ENCODE results near the gene FNDC3B. TPM values are rescaled to one million over a fixed set of nuclear protein-coding genes. Genes with fewer than 3 reads are reported as not detected.

FNDC3B gene
- total RNA-seq, 4 donors from 2014 or later = 23.9 to 61.9 (median 37.0) TPM

DNA sequence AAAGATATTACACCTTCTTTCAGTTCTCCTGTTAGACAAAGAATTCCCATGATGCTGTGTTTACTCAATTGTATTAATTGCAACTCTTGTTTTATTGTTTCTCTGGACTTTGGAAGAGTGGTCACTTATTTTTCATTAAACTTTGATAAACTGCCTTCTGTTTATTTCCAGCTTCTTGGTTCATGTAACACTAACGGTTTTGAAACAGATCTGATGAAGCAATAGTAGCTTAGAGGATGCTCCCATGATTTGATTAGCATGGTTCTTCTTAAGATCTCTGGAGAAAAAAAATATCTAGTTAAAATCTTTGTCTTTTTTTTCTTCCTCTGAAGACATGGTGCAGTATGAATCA lies 90.1 kb downstream of the FNDC3B start:
- 12% methylated on average over 1 of the region's 1 CpG for WGBS
- Histone ChIP-seq H3K27me3 (no peaks in the 10 kb centered on the region), H3K9me3 (no peaks in the 10 kb centered on the region), H3K4me3 (no peak overlapping the region), H3K36me3 (no peaks in the 10 kb centered on the region), H3K27ac (peak overlapping the region; percentile 72), H3K4me1 (peaks cover 64% of the 10 kb centered on the region)
- no peak for DNase-seq (ENCODE audit: low spot score in 2 of 2)
- TF ChIP-seq POLR2AphosphoS5 (IDR thresholded peaks at IDR 0.05) (peak in 1 of 3 donors; percentile 18), POLR2A (IDR thresholded peaks at IDR 0.05) (no peak)

DNA sequence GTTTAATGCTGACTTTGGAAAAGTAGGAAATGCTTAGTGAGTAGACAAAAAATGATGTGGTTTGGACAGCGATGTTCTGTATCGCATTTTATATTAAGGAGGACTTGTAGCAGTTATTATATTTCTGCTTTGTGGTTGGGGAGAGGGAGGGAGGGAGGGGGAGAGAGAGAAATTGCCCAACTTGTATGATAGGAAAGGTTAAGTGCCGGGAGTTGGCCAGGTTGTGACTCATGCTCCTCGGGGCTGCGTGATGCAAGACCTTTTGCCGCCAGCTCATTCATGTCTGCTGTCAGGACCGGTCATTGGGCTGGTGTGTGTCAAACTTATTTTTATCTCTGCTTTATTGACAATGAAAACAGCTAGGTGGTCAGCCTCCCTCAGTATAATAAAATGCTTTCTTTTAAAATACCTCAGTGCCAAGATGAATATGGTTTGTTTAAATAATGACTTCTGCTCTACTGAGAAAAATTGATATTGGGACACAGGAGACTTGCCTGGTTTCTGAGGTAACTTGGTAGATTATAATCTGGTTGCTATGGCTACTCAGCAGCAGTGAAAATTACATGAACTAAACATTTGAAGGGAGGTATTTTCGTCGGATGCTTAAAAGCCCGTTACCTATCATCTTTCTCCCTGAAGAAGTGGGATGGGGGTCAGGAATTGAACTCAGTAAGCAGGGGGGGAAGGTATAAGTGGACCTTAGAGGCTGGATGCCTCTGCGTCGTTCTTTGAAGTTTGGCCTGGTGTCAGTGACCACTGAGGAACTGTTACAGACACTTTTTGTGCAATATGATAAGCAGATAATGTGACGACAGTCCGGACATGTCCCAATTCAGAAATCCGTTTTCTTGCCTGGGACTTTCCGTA lies 90.7 kb downstream of the FNDC3B start:
- peaks cover 63% of the 10 kb centered on the region for H3K4me1 ChIP-seq
- no peaks in the 10 kb centered on the region for H3K27me3 ChIP-seq
- no peaks in the 10 kb centered on the region for H3K9me3 ChIP-seq
- 26% methylated on average over 16 of the region's 16 CpGs for WGBS
- no peak for TF ChIP-seq POLR2A (IDR thresholded peaks at IDR 0.05)
- peak; percentile 57 to 78 (median 67) for TF ChIP-seq POLR2AphosphoS5 (IDR thresholded peaks at IDR 0.05)
- H3K36me3 ChIP-seq = no peaks in the 10 kb centered on the region
- DNase-seq (ENCODE audit: low spot score in 2 of 2) = peak; percentile 95 to 96
- H3K27ac ChIP-seq = peak overlapping the region; percentile 87
- no peak overlapping the region for H3K4me3 ChIP-seq

- no peak for DNase-seq (ENCODE audit: low spot score in 2 of 2)
- TF ChIP-seq POLR2AphosphoS5 (IDR thresholded peaks at IDR 0.05) (no peak), EP300 (IDR thresholded peaks at IDR 0.05) (no peak), POLR2A (IDR thresholded peaks at IDR 0.05) (no peak), CTCF (IDR thresholded peaks at IDR 0.05) (no peak)
- WGBS = 23% methylated on average over 2 of the region's 2 CpGs
- Histone ChIP-seq H3K4me1 (peaks cover 63% of the 10 kb centered on the region), H3K27me3 (no peaks in the 10 kb centered on the region), H3K9me3 (no peaks in the 10 kb centered on the region), H3K36me3 (no peaks in the 10 kb centered on the region), H3K4me3 (no peak overlapping the region), H3K27ac (peak overlapping the region; percentile 87)
Observed at GRCh38 chr3:172130717-172131050, 91.3 kb downstream of the FNDC3B start.

GRCh38 chr3:172131746-172132145 lies 92.4 kb downstream of the FNDC3B start:
- Histone ChIP-seq H3K4me3 (no peak overlapping the region), H3K27me3 (no peaks in the 10 kb centered on the region), H3K4me1 (peaks cover 64% of the 10 kb centered on the region), H3K9me3 (no peaks in the 10 kb centered on the region), H3K27ac (no peak overlapping the region), H3K36me3 (no peaks in the 10 kb centered on the region)
- DNase-seq (ENCODE audit: low spot score in 2 of 2) = no peak
- TF ChIP-seq EP300 (IDR thresholded peaks at IDR 0.05) = no peak
- TF ChIP-seq POLR2A (IDR thresholded peaks at IDR 0.05) = no peak
- WGBS = 96% methylated on average over 1 of the region's 1 CpG

- Histone ChIP-seq H3K4me3 (no peak overlapping the region), H3K9me3 (no peaks in the 10 kb centered on the region), H3K27ac (no peak overlapping the region), H3K27me3 (no peaks in the 10 kb centered on the region), H3K4me1 (peaks cover 64% of the 10 kb centered on the region), H3K36me3 (no peaks in the 10 kb centered on the region)
- TF ChIP-seq EP300 (IDR thresholded peaks at IDR 0.05) (no peak), POLR2AphosphoS5 (IDR thresholded peaks at IDR 0.05) (no peak), POLR2A (IDR thresholded peaks at IDR 0.05) (no peak), CTCF (IDR thresholded peaks at IDR 0.05) (no peak)
- no peak for DNase-seq (ENCODE audit: low spot score in 2 of 2)
- 83% methylated on average over 4 of the region's 4 CpGs for WGBS
Observed at GRCh38 chr3:172132159-172132586, 92.8 kb downstream of the FNDC3B start.

DNA sequence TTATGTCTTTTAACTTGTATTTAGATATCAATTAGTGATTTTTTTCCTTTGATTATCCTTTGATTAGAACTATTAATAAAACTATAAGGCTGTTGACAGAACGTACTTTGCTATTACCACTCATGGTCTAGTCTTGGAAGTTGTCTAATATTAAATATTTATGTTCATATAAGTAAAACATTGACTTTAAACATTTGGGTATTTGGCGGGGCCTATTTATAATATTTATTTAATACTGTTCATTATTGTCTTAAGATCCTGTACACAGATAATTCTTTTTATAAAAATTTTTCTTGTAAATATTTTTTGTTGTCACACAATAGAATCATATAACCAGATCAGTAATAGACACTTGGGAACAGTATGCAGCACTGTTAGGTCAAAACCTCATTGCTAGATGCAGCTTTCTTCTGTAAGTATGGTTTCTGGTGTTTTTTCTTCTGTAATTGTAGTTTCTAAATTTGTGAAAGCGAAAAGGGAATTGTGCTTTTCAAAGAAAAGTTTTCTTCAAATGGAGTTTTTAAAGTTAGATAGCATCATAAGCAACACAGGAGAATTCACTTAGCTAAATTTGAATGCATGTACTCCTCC lies 93.4 kb downstream of the FNDC3B start:
- TF ChIP-seq POLR2AphosphoS5 (IDR thresholded peaks at IDR 0.05) (no peak), POLR2A (IDR thresholded peaks at IDR 0.05) (no peak), EP300 (IDR thresholded peaks at IDR 0.05) (no peak), CTCF (IDR thresholded peaks at IDR 0.05) (no peak)
- 94% methylated on average over 3 of the region's 3 CpGs for WGBS
- Histone ChIP-seq H3K36me3 (no peaks in the 10 kb centered on the region), H3K27ac (no peak overlapping the region), H3K4me1 (peaks cover 64% of the 10 kb centered on the region), H3K4me3 (no peak overlapping the region), H3K9me3 (no peaks in the 10 kb centered on the region), H3K27me3 (no peaks in the 10 kb centered on the region)
- no peak for DNase-seq (ENCODE audit: low spot score in 2 of 2)

Measured in suprapubic skin (tissue), 4 donors.